ENCODE measurements around the gene EFNB2.

EFNB2 gene

DNA sequence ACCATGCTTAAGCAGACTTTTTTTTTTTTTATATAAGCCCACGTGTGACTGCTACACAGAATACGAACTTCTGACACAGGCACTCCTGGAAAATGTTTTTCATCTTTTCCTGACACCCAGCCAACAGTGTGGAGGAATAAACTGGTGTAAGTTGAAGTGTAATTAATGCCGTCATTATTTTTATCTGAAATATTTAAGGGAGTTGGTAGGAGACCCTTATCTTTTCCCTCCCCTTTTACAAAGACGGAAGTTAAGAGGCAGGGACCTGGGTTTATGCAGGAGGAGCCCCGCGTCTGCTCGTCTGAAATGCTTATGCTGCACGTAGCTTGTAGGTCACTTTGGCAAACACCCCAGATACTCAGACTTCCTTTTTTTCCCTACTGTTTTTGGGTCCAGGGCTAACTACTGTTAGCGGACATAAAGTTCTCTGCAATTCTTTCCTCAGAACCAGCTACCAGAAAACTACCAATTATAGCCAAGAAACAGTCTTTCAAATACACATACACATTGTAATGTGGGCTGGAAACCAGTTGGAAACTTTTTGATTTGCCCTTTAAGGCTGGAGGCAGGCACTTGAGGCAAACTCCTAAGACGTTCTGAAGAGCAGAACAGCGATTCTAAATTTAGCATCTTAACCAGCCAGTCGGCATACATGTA lies 50.8 kb downstream of the EFNB2 start:
- no peak for TF ChIP-seq FOXP2 (optimal IDR thresholded peaks at IDR 0.05; ENCODE audit: borderline replicate concordance, extremely low read depth, extremely low read length, insufficient read depth)
- no peak for TF ChIP-seq POLR2AphosphoS5 (IDR thresholded peaks at IDR 0.05; ENCODE audit: low read depth, low read length)
- TF ChIP-seq SIN3A (IDR thresholded peaks at IDR 0.05; ENCODE audit: borderline replicate concordance, insufficient read depth, low read length) = no peak
- TF ChIP-seq TAF1 (IDR thresholded peaks at IDR 0.05; ENCODE audit: borderline replicate concordance, insufficient read depth, low read length) = no peak
- TF ChIP-seq, protein P1, sequence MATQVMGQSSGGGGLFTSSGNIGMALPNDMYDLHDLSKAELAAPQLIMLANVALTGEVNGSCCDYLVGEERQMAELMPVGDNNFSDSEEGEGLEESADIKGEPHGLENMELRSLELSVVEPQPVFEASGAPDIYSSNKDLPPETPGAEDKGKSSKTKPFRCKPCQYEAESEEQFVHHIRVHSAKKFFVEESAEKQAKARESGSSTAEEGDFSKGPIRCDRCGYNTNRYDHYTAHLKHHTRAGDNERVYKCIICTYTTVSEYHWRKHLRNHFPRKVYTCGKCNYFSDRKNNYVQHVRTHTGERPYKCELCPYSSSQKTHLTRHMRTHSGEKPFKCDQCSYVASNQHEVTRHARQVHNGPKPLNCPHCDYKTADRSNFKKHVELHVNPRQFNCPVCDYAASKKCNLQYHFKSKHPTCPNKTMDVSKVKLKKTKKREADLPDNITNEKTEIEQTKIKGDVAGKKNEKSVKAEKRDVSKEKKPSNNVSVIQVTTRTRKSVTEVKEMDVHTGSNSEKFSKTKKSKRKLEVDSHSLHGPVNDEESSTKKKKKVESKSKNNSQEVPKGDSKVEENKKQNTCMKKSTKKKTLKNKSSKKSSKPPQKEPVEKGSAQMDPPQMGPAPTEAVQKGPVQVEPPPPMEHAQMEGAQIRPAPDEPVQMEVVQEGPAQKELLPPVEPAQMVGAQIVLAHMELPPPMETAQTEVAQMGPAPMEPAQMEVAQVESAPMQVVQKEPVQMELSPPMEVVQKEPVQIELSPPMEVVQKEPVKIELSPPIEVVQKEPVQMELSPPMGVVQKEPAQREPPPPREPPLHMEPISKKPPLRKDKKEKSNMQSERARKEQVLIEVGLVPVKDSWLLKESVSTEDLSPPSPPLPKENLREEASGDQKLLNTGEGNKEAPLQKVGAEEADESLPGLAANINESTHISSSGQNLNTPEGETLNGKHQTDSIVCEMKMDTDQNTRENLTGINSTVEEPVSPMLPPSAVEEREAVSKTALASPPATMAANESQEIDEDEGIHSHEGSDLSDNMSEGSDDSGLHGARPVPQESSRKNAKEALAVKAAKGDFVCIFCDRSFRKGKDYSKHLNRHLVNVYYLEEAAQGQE (IDR thresholded peaks at IDR 0.05; ENCODE audit: insufficient read depth in 1 of 2, low read depth in 2 of 2, low read length in 2 of 2) = no peak

- TF ChIP-seq FOXP2 (optimal IDR thresholded peaks at IDR 0.05; ENCODE audit: borderline replicate concordance, extremely low read depth, extremely low read length, insufficient read depth) (no peak), POLR2AphosphoS5 (IDR thresholded peaks at IDR 0.05; ENCODE audit: low read depth, low read length) (no peak), TAF1 (IDR thresholded peaks at IDR 0.05; ENCODE audit: borderline replicate concordance, insufficient read depth, low read length) (no peak), SIN3A (IDR thresholded peaks at IDR 0.05; ENCODE audit: borderline replicate concordance, insufficient read depth, low read length) (no peak)
- TF ChIP-seq, protein P1 (IDR thresholded peaks at IDR 0.05; ENCODE audit: insufficient read depth in 1 of 2, low read depth in 2 of 2, low read length in 2 of 2) = no peak
Measured at GRCh38 chr13:106484084-106484483, 51.4 kb downstream of the EFNB2 start.

- TF ChIP-seq TAF1 (IDR thresholded peaks at IDR 0.05; ENCODE audit: borderline replicate concordance, insufficient read depth, low read length) = no peak
- TF ChIP-seq, protein P1 (IDR thresholded peaks at IDR 0.05; ENCODE audit: insufficient read depth in 1 of 2, low read depth in 2 of 2, low read length in 2 of 2) = no peak
- TF ChIP-seq FOXP2 (optimal IDR thresholded peaks at IDR 0.05; ENCODE audit: borderline replicate concordance, extremely low read depth, extremely low read length, insufficient read depth) = no peak
- no peak for TF ChIP-seq POLR2AphosphoS5 (IDR thresholded peaks at IDR 0.05; ENCODE audit: low read depth, low read length)
- TF ChIP-seq SIN3A (IDR thresholded peaks at IDR 0.05; ENCODE audit: borderline replicate concordance, insufficient read depth, low read length) = no peak
Measured at GRCh38 chr13:106481919-106482318, 53.5 kb downstream of the EFNB2 start.

DNA sequence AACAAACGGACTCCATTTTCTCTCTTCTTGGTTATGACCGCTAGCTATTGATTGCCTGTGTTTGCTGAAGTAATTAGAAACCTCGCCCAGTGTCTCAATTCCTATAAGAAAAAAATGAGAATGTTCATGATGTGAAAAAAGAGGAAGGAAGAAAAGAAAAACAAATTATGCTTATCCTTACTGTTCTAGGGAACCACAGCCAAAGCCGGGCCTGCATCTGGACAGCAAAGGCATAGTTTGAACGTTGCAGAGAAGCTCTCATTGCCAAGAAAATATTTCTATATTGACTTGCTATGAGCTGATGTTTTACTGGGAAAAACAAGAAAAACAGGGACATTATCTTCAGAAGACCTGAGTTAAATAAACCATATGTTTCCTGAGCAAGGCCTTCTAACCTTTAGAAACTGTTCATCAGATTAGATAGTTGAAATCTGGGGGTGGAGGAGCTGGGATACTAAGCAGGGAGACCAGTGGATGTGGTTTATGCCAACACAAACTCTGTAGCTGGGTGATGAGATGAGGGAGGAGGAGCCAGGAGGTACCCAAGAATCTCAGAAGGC lies 55.0 kb downstream of the EFNB2 start:
- no peak for TF ChIP-seq SIN3A (IDR thresholded peaks at IDR 0.05; ENCODE audit: borderline replicate concordance, insufficient read depth, low read length)
- TF ChIP-seq TAF1 (IDR thresholded peaks at IDR 0.05; ENCODE audit: borderline replicate concordance, insufficient read depth, low read length) = no peak
- TF ChIP-seq POLR2AphosphoS5 (IDR thresholded peaks at IDR 0.05; ENCODE audit: low read depth, low read length) = no peak
- TF ChIP-seq, protein P1 (IDR thresholded peaks at IDR 0.05; ENCODE audit: insufficient read depth in 1 of 2, low read depth in 2 of 2, low read length in 2 of 2) = no peak
- no peak for TF ChIP-seq FOXP2 (optimal IDR thresholded peaks at IDR 0.05; ENCODE audit: borderline replicate concordance, extremely low read depth, extremely low read length, insufficient read depth)

All from PFSK-1 (cell line).